Mucosa of rectum (tissue), 2 donors: ENCODE results near the gene ZSCAN30.
"Not testable (repeated sequence)": the region's sequence is repeated elsewhere in the genome, so short reads cannot be mapped to it uniquely, and the experiment has no call there.

Source experiments
- H3K27ac ChIP-seq, 2 donors: one replicate each; pipeline ENCODE4 v1.7.0; 2013; ENCODE audit warnings: inconsistent platforms in 2 of 2, low read depth in 2 of 2, low read length in 2 of 2
- H3K27me3 ChIP-seq, 2 donors: one replicate each; pipeline ENCODE4 v1.7.0; 2013; ENCODE audit warnings: low read length in 2 of 2; ENCODE audit not compliant: control insufficient read depth in 2 of 2, insufficient read depth in 2 of 2
- H3K36me3 ChIP-seq, 2 donors: one replicate each; pipeline ENCODE4 v1.7.0; 2013; ENCODE audit warnings: low read length in 2 of 2; ENCODE audit not compliant: control insufficient read depth in 2 of 2, insufficient read depth in 2 of 2
- H3K4me1 ChIP-seq, 2 donors: one replicate each; pipeline ENCODE4 v1.7.0; 2013; ENCODE audit warnings: low read length in 2 of 2, mild to moderate bottlenecking in 1 of 2; ENCODE audit not compliant: control insufficient read depth in 2 of 2, insufficient read depth in 2 of 2
- H3K4me3 ChIP-seq, 2 donors: one replicate each; pipeline ENCODE4 v1.7.0; 2013; ENCODE audit warnings: low read length in 2 of 2
- H3K9ac ChIP-seq, 2 donors: one replicate each; pipeline ENCODE4 v1.7.0; 2013; ENCODE audit warnings: low read length in 2 of 2, low read depth in 1 of 2, mild to moderate bottlenecking in 1 of 2
- H3K9me3 ChIP-seq, 2 donors: one replicate each; pipeline ENCODE4 v1.7.0; 2013; ENCODE audit warnings: low read length in 2 of 2; ENCODE audit not compliant: control insufficient read depth in 2 of 2
- donor health status: healthy.
- donor health status: Normal muscosa, but diverticular disease.

The ZSCAN30 gene

GRCh38 chr18:35215026-35215425 is 75.0 kb downstream of the ZSCAN30 start:
- Histone ChIP-seq H3K4me1 (peaks cover 0 to 4% of the 10 kb centered on the region in 2 donors), H3K27ac (no peak overlapping the region), H3K36me3 (no peaks in the 10 kb centered on the region), H3K27me3 (no peaks in the 10 kb centered on the region), H3K9me3 (no peaks in the 10 kb centered on the region), H3K9ac (no peak overlapping the region), H3K4me3 (no peak overlapping the region)

GRCh38 chr18:35205746-35206458 is 84.1 kb downstream of the ZSCAN30 start:
- not testable (repeated sequence) for H3K9me3 ChIP-seq, H3K4me1 ChIP-seq, H3K27me3 ChIP-seq, H3K4me3 ChIP-seq, H3K9ac ChIP-seq, H3K27ac ChIP-seq, H3K36me3 ChIP-seq

DNA sequence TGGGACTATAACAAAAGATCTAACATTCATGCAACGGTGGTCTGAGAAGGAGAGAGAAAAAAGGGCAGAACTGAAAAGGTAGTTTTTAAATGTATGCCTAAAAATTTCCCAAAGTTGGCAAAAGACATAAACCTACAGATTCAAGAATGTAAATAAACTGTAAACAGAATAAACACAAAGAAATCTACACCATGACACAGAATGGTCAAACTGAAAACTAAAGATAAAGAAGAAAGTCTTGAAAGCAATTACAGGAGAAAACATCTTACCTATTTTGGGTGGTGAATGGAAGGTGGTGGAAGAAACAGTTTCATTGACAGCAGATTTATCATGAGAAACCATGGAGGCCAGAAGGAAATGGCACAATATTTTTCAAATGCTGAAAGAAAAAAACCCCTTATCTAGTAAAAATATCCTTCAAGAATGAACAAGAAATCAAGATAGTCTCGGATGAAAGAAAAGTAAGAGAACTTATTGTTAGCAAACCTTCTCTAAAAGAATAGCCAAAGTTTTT is 84.8 kb downstream of the ZSCAN30 start:
- Histone ChIP-seq H3K27ac (no peak overlapping the region), H3K36me3 (no peaks in the 10 kb centered on the region), H3K4me3 (no peak overlapping the region), H3K27me3 (no peaks in the 10 kb centered on the region), H3K9me3 (no peaks in the 10 kb centered on the region), H3K9ac (no peak overlapping the region), H3K4me1 (no peaks in the 10 kb centered on the region)

DNA sequence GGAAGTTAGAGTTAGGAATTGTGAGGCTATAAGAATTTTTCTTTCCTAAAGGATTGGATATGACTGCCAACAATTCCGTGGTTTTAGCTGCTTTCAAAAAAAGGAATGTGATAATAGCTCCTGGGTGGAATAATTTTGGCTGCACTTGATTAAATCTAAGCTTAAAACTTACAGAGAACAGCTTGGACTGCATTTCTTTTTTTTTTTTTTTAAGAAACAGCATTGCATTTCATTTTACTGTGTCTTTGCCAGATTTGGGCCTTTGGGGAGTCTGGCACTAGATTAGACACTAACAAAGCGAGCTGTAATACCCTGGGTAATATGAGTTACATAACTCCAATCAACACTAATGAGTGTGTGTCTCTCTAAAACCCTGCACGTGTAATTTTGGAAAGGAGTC is 87.0 kb downstream of the ZSCAN30 start:
- no peak overlapping the region for H3K4me3 ChIP-seq
- H3K9me3 ChIP-seq, result no peaks in the 10 kb centered on the region
- no peak overlapping the region for H3K9ac ChIP-seq
- no peak overlapping the region for H3K27ac ChIP-seq
- H3K36me3 ChIP-seq, result no peaks in the 10 kb centered on the region
- no peaks in the 10 kb centered on the region for H3K27me3 ChIP-seq
- H3K4me1 ChIP-seq, result no peaks in the 10 kb centered on the region

GRCh38 chr18:35201256-35201931 is 88.6 kb downstream of the ZSCAN30 start:
- Histone ChIP-seq H3K27me3 (no peaks in the 10 kb centered on the region), H3K9me3 (no peaks in the 10 kb centered on the region), H3K9ac (no peak overlapping the region), H3K4me1 (no peaks in the 10 kb centered on the region), H3K4me3 (no peak overlapping the region), H3K36me3 (no peaks in the 10 kb centered on the region), H3K27ac (no peak overlapping the region)
